GM21576 (cell line): ENCODE results near the gene PCGF1.
A peak's percentile ranks its signal among the peaks of the same experiment; 100 is the strongest.

Experiments used
- ATAC-seq: cut with Tn5 transposase; IDR thresholded peaks from one replicate; pipeline ENCODE4 v1.9.1; 2021; ENCODE audit warnings: mild to moderate bottlenecking, moderate library complexity; ENCODE audit not compliant: unreplicated experiment

Gene PCGF1

GRCh38 chr2:74515981-74516633 is 8.6 kb upstream of the PCGF1 start:
- ATAC-seq: no peak

GRCh38 chr2:74515271-74515980 is 7.9 kb upstream of the PCGF1 start:
- no peak for ATAC-seq

GRCh38 chr2:74514368-74515270 is 7.1 kb upstream of the PCGF1 start, which contains the start of gene TLX2:
TSS of gene TLX2 (plus strand) at chr2:74514450. CDS start at chr2:74514807, 357 bp downstream.
- no peak for ATAC-seq

- no peak for ATAC-seq
These were observed 6.3 kb upstream of the PCGF1 start for GRCh38 chr2:74513605-74514367.

GRCh38 chr2:74512744-74513604 is 5.5 kb upstream of the PCGF1 start:
- ATAC-seq: no peak

GRCh38 chr2:74511104-74511989 is 3.9 kb upstream of the PCGF1 start:
- no peak for ATAC-seq

GRCh38 chr2:74510272-74510671 is 2.8 kb upstream of the PCGF1 start:
- no peak for ATAC-seq

GRCh38 chr2:74507926-74508520 is 528 bp upstream of the PCGF1 start:
- peak; percentile 12 for ATAC-seq

- ATAC-seq: no peak
These were observed 1.8 kb downstream of the PCGF1 start for GRCh38 chr2:74505448-74506246.

GRCh38 chr2:74504591-74504990 is 2.9 kb downstream of the PCGF1 start:
- no peak for ATAC-seq

GRCh38 chr2:74503506-74504475 is 3.7 kb downstream of the PCGF1 start:
- no peak for ATAC-seq

- no peak for ATAC-seq
These were observed 4.6 kb downstream of the PCGF1 start for GRCh38 chr2:74502720-74503505.

- ATAC-seq: no peak
These were observed 5.3 kb downstream of the PCGF1 start for GRCh38 chr2:74502147-74502719.

- ATAC-seq: no peak
These were observed 6.0 kb downstream of the PCGF1 start for GRCh38 chr2:74501335-74502071.

GRCh38 chr2:74500578-74500946 is 6.9 kb downstream of the PCGF1 start:
- no peak for ATAC-seq
